ENCODE measurements around the gene DAGLA. TPM values are rescaled to one million over a fixed set of nuclear protein-coding genes. Genes with fewer than 3 reads are reported as not detected.

The DAGLA gene, protein sequence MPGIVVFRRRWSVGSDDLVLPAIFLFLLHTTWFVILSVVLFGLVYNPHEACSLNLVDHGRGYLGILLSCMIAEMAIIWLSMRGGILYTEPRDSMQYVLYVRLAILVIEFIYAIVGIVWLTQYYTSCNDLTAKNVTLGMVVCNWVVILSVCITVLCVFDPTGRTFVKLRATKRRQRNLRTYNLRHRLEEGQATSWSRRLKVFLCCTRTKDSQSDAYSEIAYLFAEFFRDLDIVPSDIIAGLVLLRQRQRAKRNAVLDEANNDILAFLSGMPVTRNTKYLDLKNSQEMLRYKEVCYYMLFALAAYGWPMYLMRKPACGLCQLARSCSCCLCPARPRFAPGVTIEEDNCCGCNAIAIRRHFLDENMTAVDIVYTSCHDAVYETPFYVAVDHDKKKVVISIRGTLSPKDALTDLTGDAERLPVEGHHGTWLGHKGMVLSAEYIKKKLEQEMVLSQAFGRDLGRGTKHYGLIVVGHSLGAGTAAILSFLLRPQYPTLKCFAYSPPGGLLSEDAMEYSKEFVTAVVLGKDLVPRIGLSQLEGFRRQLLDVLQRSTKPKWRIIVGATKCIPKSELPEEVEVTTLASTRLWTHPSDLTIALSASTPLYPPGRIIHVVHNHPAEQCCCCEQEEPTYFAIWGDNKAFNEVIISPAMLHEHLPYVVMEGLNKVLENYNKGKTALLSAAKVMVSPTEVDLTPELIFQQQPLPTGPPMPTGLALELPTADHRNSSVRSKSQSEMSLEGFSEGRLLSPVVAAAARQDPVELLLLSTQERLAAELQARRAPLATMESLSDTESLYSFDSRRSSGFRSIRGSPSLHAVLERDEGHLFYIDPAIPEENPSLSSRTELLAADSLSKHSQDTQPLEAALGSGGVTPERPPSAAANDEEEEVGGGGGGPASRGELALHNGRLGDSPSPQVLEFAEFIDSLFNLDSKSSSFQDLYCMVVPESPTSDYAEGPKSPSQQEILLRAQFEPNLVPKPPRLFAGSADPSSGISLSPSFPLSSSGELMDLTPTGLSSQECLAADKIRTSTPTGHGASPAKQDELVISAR
- total RNA-seq, result 10 to 100 TPM in 2 of 4 donors, 1 to 10 TPM in 2; 5.8 to 18.9 (median 10.2) TPM

DNA sequence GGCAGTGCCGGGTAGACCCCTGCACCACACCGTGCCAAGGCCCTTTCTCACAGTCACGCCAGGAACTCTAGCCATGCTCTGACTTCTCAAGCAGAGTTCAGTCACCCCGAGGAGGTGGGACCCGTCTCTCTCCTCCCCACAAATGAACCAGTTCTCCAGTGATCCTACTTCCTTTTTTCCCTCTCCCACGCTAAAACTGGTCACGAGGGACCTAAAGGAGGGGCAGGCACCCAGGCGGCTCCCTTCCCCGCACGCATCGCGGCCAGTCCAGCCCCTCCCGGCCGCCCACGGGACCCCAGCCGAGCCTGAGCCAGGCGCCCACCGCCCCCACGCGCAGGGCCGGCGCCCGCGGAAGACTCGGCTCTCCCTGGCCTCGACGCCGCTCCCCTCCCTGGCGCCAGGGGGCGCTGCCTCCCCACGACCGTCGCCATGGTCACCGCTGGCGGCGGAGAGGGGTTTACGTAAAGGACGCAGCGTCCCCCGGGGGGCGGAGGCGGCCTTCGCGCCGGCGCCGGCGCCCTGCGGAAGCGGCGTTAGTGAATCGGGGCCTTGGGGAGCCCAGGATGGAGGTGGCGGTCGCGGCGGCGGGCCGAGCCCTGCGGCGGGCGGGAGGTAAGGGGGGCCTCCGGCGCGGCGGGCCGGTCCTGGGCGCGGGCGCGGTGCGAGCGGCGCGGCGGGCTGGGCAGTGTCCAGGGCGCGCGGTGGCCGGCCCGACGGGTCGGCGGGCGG, at the start of gene DAGLA:
TSS of gene DAGLA (plus strand) at position 499 of the 729 bp plus-strand sequence. CDS start 39,765 bp downstream, outside the sequence.
- peaks cover 0 to 44% (median 5%) of the 10 kb centered on the region in 4 donors for H3K4me1 ChIP-seq
- DNase-seq, result peak; percentile 45 to 86 (median 76)
- peak within 1 kb of the TSS; percentile 28 to 83 (median 44) for H3K4me3 ChIP-seq
- peak within 1 kb of the TSS in 1 of 4 donors; percentile 64 for H3K27ac ChIP-seq
- TF ChIP-seq, protein P1, sequence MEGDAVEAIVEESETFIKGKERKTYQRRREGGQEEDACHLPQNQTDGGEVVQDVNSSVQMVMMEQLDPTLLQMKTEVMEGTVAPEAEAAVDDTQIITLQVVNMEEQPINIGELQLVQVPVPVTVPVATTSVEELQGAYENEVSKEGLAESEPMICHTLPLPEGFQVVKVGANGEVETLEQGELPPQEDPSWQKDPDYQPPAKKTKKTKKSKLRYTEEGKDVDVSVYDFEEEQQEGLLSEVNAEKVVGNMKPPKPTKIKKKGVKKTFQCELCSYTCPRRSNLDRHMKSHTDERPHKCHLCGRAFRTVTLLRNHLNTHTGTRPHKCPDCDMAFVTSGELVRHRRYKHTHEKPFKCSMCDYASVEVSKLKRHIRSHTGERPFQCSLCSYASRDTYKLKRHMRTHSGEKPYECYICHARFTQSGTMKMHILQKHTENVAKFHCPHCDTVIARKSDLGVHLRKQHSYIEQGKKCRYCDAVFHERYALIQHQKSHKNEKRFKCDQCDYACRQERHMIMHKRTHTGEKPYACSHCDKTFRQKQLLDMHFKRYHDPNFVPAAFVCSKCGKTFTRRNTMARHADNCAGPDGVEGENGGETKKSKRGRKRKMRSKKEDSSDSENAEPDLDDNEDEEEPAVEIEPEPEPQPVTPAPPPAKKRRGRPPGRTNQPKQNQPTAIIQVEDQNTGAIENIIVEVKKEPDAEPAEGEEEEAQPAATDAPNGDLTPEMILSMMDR (IDR thresholded peaks at IDR 0.05), result peak; percentile 60 to 99 (median 91)
- TF ChIP-seq POLR2A (IDR thresholded peaks at IDR 0.05), result no peak
- H3K36me3 ChIP-seq, result no peaks in the 10 kb centered on the region
- H3K9me3 ChIP-seq, result no peaks in the 10 kb centered on the region
- H3K27me3 ChIP-seq, result no peaks in the 10 kb centered on the region

DNA sequence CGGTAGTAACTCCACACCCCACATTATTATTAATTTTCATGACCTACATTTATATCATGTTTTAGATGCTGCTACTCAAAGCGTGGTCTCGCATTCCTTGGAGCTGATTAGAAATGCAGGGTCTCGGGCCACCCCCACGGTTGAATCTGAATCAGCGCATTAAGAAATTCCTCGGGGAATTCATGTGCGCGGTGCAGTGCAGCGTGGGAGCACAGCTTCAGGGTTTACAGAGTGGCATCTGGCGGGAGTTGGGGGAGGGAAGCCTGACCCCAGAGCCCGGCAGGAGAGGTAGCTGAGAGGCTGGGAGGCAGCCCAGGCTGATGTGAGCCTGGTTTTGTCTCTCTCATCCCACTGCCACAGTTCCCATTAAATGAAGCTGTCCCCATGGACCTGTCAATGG, 48.1 kb upstream of the DAGLA start:
- Histone ChIP-seq H3K4me3 (no peak overlapping the region), H3K4me1 (no peaks in the 10 kb centered on the region), H3K36me3 (no peaks in the 10 kb centered on the region), H3K27me3 (no peaks in the 10 kb centered on the region), H3K27ac (no peak overlapping the region), H3K9me3 (no peaks in the 10 kb centered on the region)
- no peak for DNase-seq
- no peak for TF ChIP-seq POLR2A (IDR thresholded peaks at IDR 0.05)
- TF ChIP-seq, protein P1 (IDR thresholded peaks at IDR 0.05), result no peak

DNA sequence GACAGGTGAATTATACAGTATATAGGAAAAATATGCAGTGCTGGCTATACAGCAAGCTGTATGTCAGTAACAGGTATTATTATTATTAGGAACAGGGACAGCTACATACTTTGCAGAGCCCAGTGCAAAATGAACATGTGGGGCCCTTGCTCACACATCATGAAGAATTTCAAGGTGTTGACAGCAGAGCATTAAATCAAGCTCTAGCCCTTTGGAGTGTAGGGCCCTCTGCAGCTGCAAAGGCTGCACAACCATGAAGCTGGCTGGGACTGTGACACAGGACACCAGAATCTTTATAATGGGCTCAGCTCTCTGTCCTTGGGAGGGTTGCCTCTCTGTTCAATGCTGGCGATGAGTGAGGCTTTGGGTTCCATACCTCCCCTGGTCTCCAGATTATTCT, 44.9 kb upstream of the DAGLA start:
- no peak for DNase-seq
- Histone ChIP-seq H3K4me3 (no peak overlapping the region), H3K4me1 (no peaks in the 10 kb centered on the region), H3K27ac (no peak overlapping the region), H3K36me3 (no peaks in the 10 kb centered on the region), H3K9me3 (no peaks in the 10 kb centered on the region), H3K27me3 (no peaks in the 10 kb centered on the region)
- TF ChIP-seq, protein P1 (IDR thresholded peaks at IDR 0.05), result no peak
- no peak for TF ChIP-seq POLR2A (IDR thresholded peaks at IDR 0.05)

DNA sequence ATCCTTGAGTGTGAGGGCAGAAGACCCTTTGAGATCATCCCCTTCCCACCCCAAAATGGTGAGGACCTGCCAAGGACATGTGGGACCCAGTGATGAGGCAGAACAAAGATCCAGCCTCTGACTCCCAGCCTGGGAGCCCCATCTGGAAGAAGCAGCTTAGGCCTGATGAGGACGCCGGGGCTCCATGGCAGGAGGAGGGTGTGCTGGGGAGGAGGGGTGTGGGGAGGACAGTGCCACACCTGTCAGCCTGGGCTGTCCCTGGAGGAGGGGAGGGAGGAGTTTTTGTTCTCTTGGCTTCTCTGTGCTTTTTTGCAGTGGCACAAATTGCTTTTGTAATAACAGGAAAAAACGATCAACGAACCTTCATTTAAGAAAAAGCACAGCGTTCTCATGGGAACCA, 44.4 kb upstream of the DAGLA start:
- TF ChIP-seq, protein P1 (IDR thresholded peaks at IDR 0.05), result no peak
- no peak for TF ChIP-seq POLR2A (IDR thresholded peaks at IDR 0.05)
- Histone ChIP-seq H3K9me3 (no peaks in the 10 kb centered on the region), H3K4me3 (no peak overlapping the region), H3K4me1 (no peaks in the 10 kb centered on the region), H3K36me3 (no peaks in the 10 kb centered on the region), H3K27me3 (no peaks in the 10 kb centered on the region), H3K27ac (no peak overlapping the region)
- DNase-seq, result no peak

DNA sequence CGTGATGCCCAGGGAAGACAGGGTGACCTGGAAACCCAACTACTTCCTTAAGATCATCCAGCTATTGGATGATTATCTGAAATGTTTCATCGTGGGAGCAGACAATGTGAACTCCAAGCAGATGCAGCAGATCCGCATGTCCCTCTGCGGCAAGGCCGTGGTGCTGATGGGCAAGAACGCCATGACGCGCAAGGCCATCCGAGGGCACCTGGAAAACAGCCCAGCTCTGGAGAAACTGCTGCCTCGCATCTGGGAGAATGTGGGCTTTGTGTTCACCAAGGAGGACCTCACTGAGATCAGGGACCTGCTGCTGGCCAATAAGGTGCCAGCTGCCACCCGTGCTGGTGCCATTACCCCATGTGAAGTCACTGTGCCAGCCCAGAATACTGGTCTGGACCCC, 43.5 kb upstream of the DAGLA start:
- Histone ChIP-seq H3K27ac (no peak overlapping the region), H3K36me3 (no peaks in the 10 kb centered on the region), H3K27me3 (no peaks in the 10 kb centered on the region), H3K4me1 (no peaks in the 10 kb centered on the region), H3K9me3 (no peaks in the 10 kb centered on the region), H3K4me3 (no peak overlapping the region)
- no peak for DNase-seq
- TF ChIP-seq, protein P1 (IDR thresholded peaks at IDR 0.05), result no peak
- TF ChIP-seq POLR2A (IDR thresholded peaks at IDR 0.05), result no peak
